Ovary (tissue), 3 donors: ENCODE measurements around the gene ABCC3.

ENCODE experiments used
- EP300 ChIP-seq: sonication (generic); formaldehyde crosslinking; IDR thresholded peaks from one replicate; pipeline ENCODE4 v1.6.1; 2017; ENCODE audit warnings: antibody characterized with exemption
- TF ChIP-seq, protein P1 (sequence below), 3 donors: fragments of 450-650 bp in 2 of 3; fragments of 200-600 bp in 1 of 3; IDR thresholded peaks; one replicate each; pipeline versions ENCODE4 v1.5.1 to v1.8.0; 2016 to 2022; ENCODE audit warnings: antibody characterized with exemption in 3 of 3, mild to moderate bottlenecking in 1 of 3
- donor health status: DM: no; HTN: no; CAD: no.

- TF ChIP-seq, protein P1, sequence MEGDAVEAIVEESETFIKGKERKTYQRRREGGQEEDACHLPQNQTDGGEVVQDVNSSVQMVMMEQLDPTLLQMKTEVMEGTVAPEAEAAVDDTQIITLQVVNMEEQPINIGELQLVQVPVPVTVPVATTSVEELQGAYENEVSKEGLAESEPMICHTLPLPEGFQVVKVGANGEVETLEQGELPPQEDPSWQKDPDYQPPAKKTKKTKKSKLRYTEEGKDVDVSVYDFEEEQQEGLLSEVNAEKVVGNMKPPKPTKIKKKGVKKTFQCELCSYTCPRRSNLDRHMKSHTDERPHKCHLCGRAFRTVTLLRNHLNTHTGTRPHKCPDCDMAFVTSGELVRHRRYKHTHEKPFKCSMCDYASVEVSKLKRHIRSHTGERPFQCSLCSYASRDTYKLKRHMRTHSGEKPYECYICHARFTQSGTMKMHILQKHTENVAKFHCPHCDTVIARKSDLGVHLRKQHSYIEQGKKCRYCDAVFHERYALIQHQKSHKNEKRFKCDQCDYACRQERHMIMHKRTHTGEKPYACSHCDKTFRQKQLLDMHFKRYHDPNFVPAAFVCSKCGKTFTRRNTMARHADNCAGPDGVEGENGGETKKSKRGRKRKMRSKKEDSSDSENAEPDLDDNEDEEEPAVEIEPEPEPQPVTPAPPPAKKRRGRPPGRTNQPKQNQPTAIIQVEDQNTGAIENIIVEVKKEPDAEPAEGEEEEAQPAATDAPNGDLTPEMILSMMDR (IDR thresholded peaks at IDR 0.05), result no peak
- TF ChIP-seq EP300, result no peak
Measured at GRCh38 chr17:50657054-50657453, 22.4 kb downstream of the ABCC3 start.
